ENCODE measurements around the gene CNTLN. TPM values are rescaled to one million over a fixed set of nuclear protein-coding genes. Genes with fewer than 3 reads are reported as not detected.
A peak's percentile ranks its signal among the peaks of the same experiment; 100 is the strongest.
"Not testable (repeated sequence)": the region's sequence is repeated elsewhere in the genome, so short reads cannot be mapped to it uniquely, and the experiment has no call there.

The CNTLN gene
- total RNA-seq, 1 experiment from 2014 or later: 6.4 TPM

- no peak for DNase-seq (ENCODE audit: extremely low read depth, low read depth)
Measured at GRCh38 chr9:17185481-17186029, 50.7 kb downstream of the CNTLN start.

- DNase-seq (ENCODE audit: extremely low read depth, low read depth): no peak
Measured at GRCh38 chr9:17191082-17191481, 56.2 kb downstream of the CNTLN start.

GRCh38 chr9:17204611-17205152 lies 69.8 kb downstream of the CNTLN start:
- no peak for DNase-seq (ENCODE audit: extremely low read depth, low read depth)

GRCh38 chr9:17216011-17216410 lies 81.2 kb downstream of the CNTLN start:
- no peak for DNase-seq (ENCODE audit: extremely low read depth, low read depth)

GRCh38 chr9:17216646-17217045 lies 81.8 kb downstream of the CNTLN start:
- DNase-seq (ENCODE audit: extremely low read depth, low read depth): no peak

- DNase-seq (ENCODE audit: extremely low read depth, low read depth): no peak
Measured at GRCh38 chr9:17217272-17217671, 82.4 kb downstream of the CNTLN start.

- DNase-seq (ENCODE audit: extremely low read depth, low read depth): no peak
Measured at GRCh38 chr9:17219261-17219660, 84.4 kb downstream of the CNTLN start.

GRCh38 chr9:17222932-17223331 lies 88.1 kb downstream of the CNTLN start:
- no peak for DNase-seq (ENCODE audit: extremely low read depth, low read depth)

- no peak for DNase-seq (ENCODE audit: extremely low read depth, low read depth)
Measured at GRCh38 chr9:17225407-17225806, 90.6 kb downstream of the CNTLN start.

GRCh38 chr9:17229945-17230560 lies 95.2 kb downstream of the CNTLN start:
- no peak for DNase-seq (ENCODE audit: extremely low read depth, low read depth)

GRCh38 chr9:17230646-17231045 lies 95.8 kb downstream of the CNTLN start:
- no peak for DNase-seq (ENCODE audit: extremely low read depth, low read depth)

GRCh38 chr9:17236147-17236546 lies 101.3 kb downstream of the CNTLN start:
- DNase-seq (ENCODE audit: extremely low read depth, low read depth): no peak

GRCh38 chr9:17246770-17247169 lies 111.9 kb downstream of the CNTLN start:
- DNase-seq (ENCODE audit: extremely low read depth, low read depth): no peak

- no peak for DNase-seq (ENCODE audit: extremely low read depth, low read depth)
Measured at GRCh38 chr9:17251100-17251499, 116.3 kb downstream of the CNTLN start.

- DNase-seq (ENCODE audit: extremely low read depth, low read depth): peak; percentile 12
Measured at GRCh38 chr9:17268531-17269188, 133.8 kb downstream of the CNTLN start.

GRCh38 chr9:17269799-17270198 lies 135.0 kb downstream of the CNTLN start:
- no peak for DNase-seq (ENCODE audit: extremely low read depth, low read depth)

- no peak for DNase-seq (ENCODE audit: extremely low read depth, low read depth)
Measured at GRCh38 chr9:17272536-17272935, 137.7 kb downstream of the CNTLN start.

GRCh38 chr9:17280350-17281012 lies 145.6 kb downstream of the CNTLN start:
- DNase-seq (ENCODE audit: extremely low read depth, low read depth): no peak

GRCh38 chr9:17290673-17291072 lies 155.8 kb downstream of the CNTLN start:
- DNase-seq (ENCODE audit: extremely low read depth, low read depth): not testable (repeated sequence)

- no peak for DNase-seq (ENCODE audit: extremely low read depth, low read depth)
Measured at GRCh38 chr9:17291766-17292165, 156.9 kb downstream of the CNTLN start.

GRCh38 chr9:17293685-17294084 lies 158.8 kb downstream of the CNTLN start:
- no peak for DNase-seq (ENCODE audit: extremely low read depth, low read depth)
